Peyer's patch (tissue), 4 donors: ENCODE data around the gene MMP24. TPM values are rescaled to one million over a fixed set of nuclear protein-coding genes. Genes with fewer than 3 reads are reported as not detected.
"Not testable (repeated sequence)": the region's sequence is repeated elsewhere in the genome, so short reads cannot be mapped to it uniquely, and the experiment has no call there.

Experiments used
- DNase-seq, 3 donors: peaks; one replicate each; pipeline ENCODE4 v3.0.0-alpha.2; 2017 to 2019
- H3K27ac ChIP-seq, 4 donors: fragments of 200-600 bp; sonication (generic); one replicate each; pipeline ENCODE4 v1.5.1; 2016 to 2019
- H3K27me3 ChIP-seq, 2 donors: fragments of 200-600 bp; sonication (generic); one replicate each; pipeline ENCODE4 v1.5.1; 2019
- H3K36me3 ChIP-seq, 3 donors: fragments of 200-600 bp; sonication (generic); one replicate each; pipeline ENCODE4 v1.5.1; 2016 to 2019
- H3K4me1 ChIP-seq, 4 donors: fragments of 200-600 bp; sonication (generic); one replicate each; pipeline ENCODE4 v1.5.1; 2016 to 2019
- H3K4me3 ChIP-seq, 4 donors: fragments of 200-600 bp; sonication (generic); 1 replicate in 3 of 4; 2 replicates in 1 of 4; pipeline ENCODE4 v1.5.1; 2016 to 2019; ENCODE audit warnings: mild to moderate bottlenecking in 1 of 4
- H3K9me3 ChIP-seq, 4 donors: fragments of 200-600 bp; sonication (generic); one replicate each; pipeline ENCODE4 v1.5.1; 2016 to 2019; ENCODE audit warnings: mild to moderate bottlenecking in 1 of 4
- CTCF ChIP-seq, 6 experiments: fragments of 450-650 bp in 4 of 6; fragments of 200-600 bp in 2 of 6; sonication (generic) in 1 of 6; IDR thresholded peaks; one replicate each; pipeline ENCODE4 v1.5.1; 2017 to 2019; ENCODE audit warnings: antibody characterized with exemption in 6 of 6, mild to moderate bottlenecking in 3 of 6, moderate library complexity in 1 of 6
- POLR2A ChIP-seq, 2 donors: fragments of 450-650 bp; IDR thresholded peaks; one replicate each; pipeline ENCODE4 v1.5.1; 2017; ENCODE audit warnings: antibody characterized with exemption in 2 of 2, mild to moderate bottlenecking in 2 of 2, moderate library complexity in 2 of 2
- total RNA-seq, 4 donors: library from RNA; depleted of rRNA; stranded (reverse); fragments of >200 nt; gene quantifications; one replicate each; pipeline ENCODE4 v1.1.0, GENCODE V29; 2016

The MMP24 gene
- total RNA-seq, 4 donors from 2014 or later, result 0.70 to 2.7 (median 1.3) TPM; not detected in 1

GRCh38 chr20:35257175-35257909, 30.9 kb downstream of the MMP24 start:
- no peak for DNase-seq
- no peak overlapping the region for H3K4me3 ChIP-seq
- H3K27me3 ChIP-seq, result no peaks in the 10 kb centered on the region
- peaks cover 0 to 4% (median 0%) of the 10 kb centered on the region in 3 donors for H3K36me3 ChIP-seq
- H3K9me3 ChIP-seq, result no peaks in the 10 kb centered on the region
- peaks cover 0 to 2% (median 0%) of the 10 kb centered on the region in 4 donors for H3K4me1 ChIP-seq
- TF ChIP-seq CTCF (IDR thresholded peaks at IDR 0.05) (no peak), POLR2A (IDR thresholded peaks at IDR 0.05) (no peak)
- H3K27ac ChIP-seq, result no peak overlapping the region

GRCh38 chr20:35260426-35260825, 33.9 kb downstream of the MMP24 start:
- Histone ChIP-seq H3K4me1 (peaks cover 0 to 11% (median 0%) of the 10 kb centered on the region in 4 donors), H3K27me3 (no peaks in the 10 kb centered on the region), H3K4me3 (no peak overlapping the region), H3K9me3 (no peaks in the 10 kb centered on the region), H3K36me3 (peaks cover 0 to 10% (median 0%) of the 10 kb centered on the region in 3 donors), H3K27ac (no peak overlapping the region)
- no peak for DNase-seq
- TF ChIP-seq CTCF (IDR thresholded peaks at IDR 0.05) (no peak), POLR2A (IDR thresholded peaks at IDR 0.05) (no peak)

- H3K27ac ChIP-seq, DNase-seq, H3K9me3 ChIP-seq, H3K27me3 ChIP-seq, H3K4me3 ChIP-seq: not testable (repeated sequence)
- peaks cover 0 to 11% (median 0%) of the 10 kb centered on the region in 4 donors for H3K4me1 ChIP-seq
- H3K36me3 ChIP-seq, result peaks cover 0 to 21% (median 0%) of the 10 kb centered on the region in 3 donors
These were observed 35.8 kb downstream of the MMP24 start for GRCh38 chr20:35262321-35262720.

- not testable (repeated sequence) for H3K4me3 ChIP-seq, H3K27me3 ChIP-seq, H3K9me3 ChIP-seq, DNase-seq
- peak overlapping the region in 2 of 4 donors; percentile 44 to 63 for H3K27ac ChIP-seq
- H3K4me1 ChIP-seq, result peaks cover 0 to 11% (median 0%) of the 10 kb centered on the region in 4 donors
- peaks cover 0 to 27% (median 0%) of the 10 kb centered on the region in 3 donors for H3K36me3 ChIP-seq
- peak in 1 of 6 experiments; percentile 12 for TF ChIP-seq CTCF (IDR thresholded peaks at IDR 0.05)
These were observed 36.4 kb downstream of the MMP24 start for GRCh38 chr20:35262731-35263531.

- no peak for DNase-seq
- peaks cover 0 to 31% (median 0%) of the 10 kb centered on the region in 3 donors for H3K36me3 ChIP-seq
- H3K4me1 ChIP-seq, result peaks cover 0 to 17% (median 0%) of the 10 kb centered on the region in 4 donors
- no peaks in the 10 kb centered on the region for H3K9me3 ChIP-seq
- TF ChIP-seq CTCF (IDR thresholded peaks at IDR 0.05) (no peak), POLR2A (IDR thresholded peaks at IDR 0.05) (no peak)
- H3K27me3 ChIP-seq, result no peaks in the 10 kb centered on the region
- peak overlapping the region in 2 of 4 donors; percentile 44 to 63 for H3K27ac ChIP-seq
- no peak overlapping the region for H3K4me3 ChIP-seq
These were observed 37.2 kb downstream of the MMP24 start for GRCh38 chr20:35263532-35264341.
